GM10266 (cell line): ENCODE data around the gene RADIL.

ENCODE experiments used
- DNase-seq: peaks from one replicate; pipeline ENCODE4 v3.0.0; 2012; ENCODE audit errors: extremely low spot score
- TF ChIP-seq, protein P1 (sequence below): IDR thresholded peaks from 2 replicates; pipeline ENCODE4 v1.5.1; 2012; ENCODE audit warnings: mild to moderate bottlenecking, low read depth; ENCODE audit not compliant: control insufficient read depth, insufficient read depth; ENCODE audit errors: missing control alignments

Gene RADIL

DNA sequence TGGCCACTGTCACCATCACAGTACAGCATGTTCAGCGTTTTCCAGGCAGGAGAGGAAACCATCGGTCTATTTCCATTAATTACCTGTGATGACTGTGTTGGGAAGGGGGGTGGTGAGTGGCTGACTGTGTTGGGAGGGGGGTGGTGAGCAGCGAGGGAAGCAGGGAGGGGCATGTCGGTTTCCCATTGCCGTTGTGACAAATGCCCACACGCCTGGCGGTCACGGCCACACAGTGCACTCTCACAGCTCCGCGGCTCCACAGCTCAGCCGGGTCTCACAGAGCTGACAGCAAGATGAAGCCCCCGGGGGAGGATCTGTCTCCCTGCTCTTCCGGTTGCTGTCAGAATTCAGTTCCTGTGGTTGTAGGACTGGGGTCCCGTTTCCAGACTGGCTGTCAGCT lies 69.1 kb downstream of the RADIL start:
- DNase-seq = peak; percentile 27
- TF ChIP-seq, protein P1, sequence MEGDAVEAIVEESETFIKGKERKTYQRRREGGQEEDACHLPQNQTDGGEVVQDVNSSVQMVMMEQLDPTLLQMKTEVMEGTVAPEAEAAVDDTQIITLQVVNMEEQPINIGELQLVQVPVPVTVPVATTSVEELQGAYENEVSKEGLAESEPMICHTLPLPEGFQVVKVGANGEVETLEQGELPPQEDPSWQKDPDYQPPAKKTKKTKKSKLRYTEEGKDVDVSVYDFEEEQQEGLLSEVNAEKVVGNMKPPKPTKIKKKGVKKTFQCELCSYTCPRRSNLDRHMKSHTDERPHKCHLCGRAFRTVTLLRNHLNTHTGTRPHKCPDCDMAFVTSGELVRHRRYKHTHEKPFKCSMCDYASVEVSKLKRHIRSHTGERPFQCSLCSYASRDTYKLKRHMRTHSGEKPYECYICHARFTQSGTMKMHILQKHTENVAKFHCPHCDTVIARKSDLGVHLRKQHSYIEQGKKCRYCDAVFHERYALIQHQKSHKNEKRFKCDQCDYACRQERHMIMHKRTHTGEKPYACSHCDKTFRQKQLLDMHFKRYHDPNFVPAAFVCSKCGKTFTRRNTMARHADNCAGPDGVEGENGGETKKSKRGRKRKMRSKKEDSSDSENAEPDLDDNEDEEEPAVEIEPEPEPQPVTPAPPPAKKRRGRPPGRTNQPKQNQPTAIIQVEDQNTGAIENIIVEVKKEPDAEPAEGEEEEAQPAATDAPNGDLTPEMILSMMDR = no peak

DNA sequence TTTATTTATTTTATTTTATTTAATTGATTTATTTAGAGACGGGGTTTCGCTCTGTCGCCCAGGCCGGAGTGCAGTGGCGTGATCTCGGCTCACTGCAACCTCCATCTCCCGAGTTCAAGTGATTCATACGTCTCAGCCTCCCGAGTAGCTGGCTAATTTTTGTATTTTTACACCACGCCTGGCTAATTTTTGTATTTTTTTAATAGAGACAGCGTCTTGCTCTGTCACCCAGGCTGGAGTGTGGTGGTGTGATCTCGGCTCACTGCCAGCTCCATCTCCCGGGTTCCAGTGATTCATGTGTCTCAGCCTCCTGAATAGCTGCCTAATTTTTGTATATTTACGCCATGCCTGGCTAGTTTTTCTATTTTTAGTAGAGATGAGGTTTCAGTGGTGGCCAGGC lies 73.8 kb downstream of the RADIL start:
- TF ChIP-seq, protein P1 = no peak
- no peak for DNase-seq

- TF ChIP-seq, protein P1 = no peak
- DNase-seq = peak; percentile 58
Observed at GRCh38 chr7:4809091-4809591, 74.4 kb downstream of the RADIL start.

DNA sequence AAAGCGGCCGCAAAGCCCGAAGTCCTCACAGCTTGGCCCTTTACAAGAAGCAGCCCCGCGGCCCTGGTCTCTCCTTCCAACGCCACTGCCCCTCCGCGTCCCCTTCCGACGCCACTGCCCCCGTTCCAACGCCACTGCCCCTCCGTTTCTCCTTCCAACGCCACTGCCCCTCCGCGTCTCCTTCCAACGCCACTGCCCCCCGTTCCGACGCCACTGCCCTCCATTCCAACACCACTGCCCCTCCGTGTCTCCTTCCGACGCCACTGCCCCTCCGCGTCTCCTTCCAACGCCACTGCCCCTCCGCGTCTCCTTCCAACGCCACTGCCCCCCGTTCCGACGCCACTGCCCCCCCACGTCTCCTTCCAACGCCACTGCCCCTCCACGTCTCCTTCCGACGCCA lies 75.0 kb downstream of the RADIL start:
- no peak for DNase-seq
- TF ChIP-seq, protein P1 = no peak

DNA sequence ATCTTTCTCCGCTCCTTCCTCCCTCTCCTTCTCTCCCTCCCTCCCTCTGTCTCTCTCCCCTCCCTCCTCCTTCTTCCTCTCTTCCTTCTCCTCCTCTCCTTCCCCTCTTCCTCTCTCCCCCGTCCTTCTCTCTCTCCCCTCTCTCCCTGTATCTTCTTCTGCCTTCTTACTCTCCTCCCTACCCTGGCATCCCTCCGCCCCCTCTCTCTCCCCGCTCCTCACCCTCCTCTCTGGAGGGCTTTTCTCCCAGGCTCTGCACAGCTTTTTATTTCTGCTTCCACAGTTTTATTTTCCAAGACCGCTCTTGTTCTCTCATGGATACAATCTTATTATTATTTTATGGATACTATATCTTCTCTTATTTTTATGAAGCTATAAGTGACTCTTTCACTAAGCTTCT lies 75.5 kb downstream of the RADIL start:
- TF ChIP-seq, protein P1 = no peak
- no peak for DNase-seq

DNA sequence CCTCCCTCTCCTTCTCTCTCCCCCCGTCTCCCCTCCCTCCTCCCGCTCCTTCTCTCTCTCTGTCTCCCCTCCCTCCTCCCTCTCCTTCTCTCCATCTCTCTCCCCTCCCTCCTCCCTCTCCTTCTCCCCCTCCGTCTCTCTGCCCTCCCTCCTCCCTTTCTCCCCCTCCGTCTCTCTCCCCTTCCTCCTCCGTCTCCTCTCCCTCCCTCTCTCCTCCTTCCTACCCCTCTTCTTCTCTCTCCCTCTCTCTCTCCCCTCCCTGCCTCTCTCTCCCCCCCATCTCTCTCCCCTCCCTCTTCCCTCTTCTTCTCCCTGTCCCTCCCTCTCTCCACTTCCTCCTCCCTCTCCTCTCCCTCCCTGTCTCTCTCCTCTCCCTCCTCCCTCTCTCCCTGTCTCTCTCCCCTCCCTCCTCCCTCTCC lies 75.9 kb downstream of the RADIL start:
- DNase-seq = no peak
- TF ChIP-seq, protein P1 = no peak

GRCh38 chr7:4806983-4807597 lies 76.4 kb downstream of the RADIL start:
- TF ChIP-seq, protein P1 = no peak
- DNase-seq = no peak
